Heart left ventricle (tissue), 16 donors: Measurements from ENCODE around the gene POGZ. TPM values are rescaled to one million over a fixed set of nuclear protein-coding genes. Genes with fewer than 3 reads are reported as not detected.
A peak's percentile ranks its signal among the peaks of the same experiment; 100 is the strongest.

Experiments used
- ATAC-seq, 4 donors: fragments of 200-7000 bp; cut with Tn5 transposase; one replicate each; pipeline ENCODE4 v1.9.1; 2020 to 2022; ENCODE audit warnings: moderate library complexity in 4 of 4, mild to moderate bottlenecking in 3 of 4, moderate number of reproducible peaks in 1 of 4
- DNase-seq, 5 donors: peaks; one replicate each; pipeline ENCODE4 v3.0.0-alpha.2; 2020
- H3K27ac ChIP-seq, 12 donors: fragments of 200-600 bp; sonication (generic) in 4 of 12; one replicate each; pipeline versions ENCODE4 v1.5.0 to v1.8.0; 2016 to 2022; ENCODE audit warnings: mild to moderate bottlenecking in 2 of 12
- H3K27me3 ChIP-seq, 9 donors: fragments of 200-600 bp; sonication (generic) in 2 of 9; one replicate each; pipeline versions ENCODE4 v1.5.1 to v1.8.0; 2016 to 2022; ENCODE audit warnings: mild to moderate bottlenecking in 3 of 9
- H3K36me3 ChIP-seq, 9 donors: fragments of 200-600 bp; sonication (generic) in 2 of 9; one replicate each; pipeline versions ENCODE4 v1.5.0 to v1.8.0; 2018 to 2022; ENCODE audit warnings: mild to moderate bottlenecking in 2 of 9
- H3K4me1 ChIP-seq, 12 donors: fragments of 200-600 bp; sonication (generic) in 4 of 12; one replicate each; pipeline versions ENCODE4 v1.5.0 to v1.8.0; 2016 to 2022; ENCODE audit warnings: mild to moderate bottlenecking in 3 of 12
- H3K4me3 ChIP-seq, 12 donors: fragments of 200-600 bp; sonication (generic) in 4 of 12; one replicate each; pipeline versions ENCODE4 v1.5.0 to v1.8.0; 2017 to 2022; ENCODE audit warnings: mild to moderate bottlenecking in 9 of 12, moderate library complexity in 4 of 12
- H3K9me3 ChIP-seq, 12 donors: fragments of 200-600 bp; sonication (generic) in 4 of 12; one replicate each; pipeline versions ENCODE4 v1.5.0 to v1.8.0; 2016 to 2022; ENCODE audit warnings: mild to moderate bottlenecking in 1 of 12
- POLR2A ChIP-seq, 2 donors: fragments of 450-650 bp; IDR thresholded peaks; one replicate each; pipeline ENCODE4 v1.6.1; 2017; ENCODE audit warnings: antibody characterized with exemption in 2 of 2, mild to moderate bottlenecking in 2 of 2, moderate library complexity in 2 of 2
- WGBS, 4 donors: extraction: QIAGEN DNeasy Blood & Tissue Kit in 2 of 4; methylation state at CpG; one replicate each; pipeline versions ENCODE4 v1.1.5 to v1.1.7; 2013 to 2018; 5-methylcytosine and 5-hydroxymethylcytosine counted together
- intact Hi-C, 10 donors: fragments of 100-400 bp; cut with DNase I; formaldehyde crosslinking; loops; one replicate each; pipeline versions ENCODE4 v1.11.1 to v1.14.2; 2022
- polyA plus RNA-seq, 2 donors: library from polyadenylated mRNA; stranded (reverse); fragments of 200-250 nt; gene quantifications; one replicate each; pipeline ENCODE4 v1.2.3, GENCODE V29; 2013
- total RNA-seq, 9 donors: library from RNA; depleted of rRNA in 2 of 9; stranded (reverse); fragments of >200 nt in 2 of 9; fragmentation: NEBNext Ultra II Directional in 3 of 9; extraction: Animal tissue kit (Norgen Biotek cat#: 25700) in 3 of 9; gene quantifications; one replicate each; pipeline versions ENCODE4 v1.1.0 to v1.2.4, GENCODE V29; 2016 to 2023
- TF ChIP-seq, protein P1 (sequence below), 12 donors: fragments of 200-600 bp; sonication (generic) in 4 of 12; IDR thresholded peaks; one replicate each; pipeline versions ENCODE4 v1.5.0 to v1.8.0; 2018 to 2022; ENCODE audit warnings: antibody characterized with exemption in 12 of 12, mild to moderate bottlenecking in 5 of 12
- donor health status: ischemic (EF 13 %, LVEDD 7.1; RV severe dilation, severe dysfunction).
- donor health status: healthy with polysubstance abuse.
- donor health status: DM: no; HTN: yes; CAD: no.
- donor health status: DM: no; HTN: no; CAD: no.
- donor health status: ischemic (EF 25% LVEDD 6.9; RV normal size, moderate dysfunction).
- donor health status: ischemic (EF 25% LVEDD 5.7; RV mildly dilated, moderate dysfunction).
- donor health status: healthy.
- donor health status: DM: yes; HTN: yes; CAD: no.
- donor health status: ischemic (EF 35%, LVEDD 5.7; RV mildly dilated, moderate dysfunction).
- donor health status: nonischemic (EF 11% LVEDD 7.7; RV severe dilation, severe dysfunction).
- donor health status: DM: yes; HTN: yes; CAD: no.
- donor health status: PGD.
- donor health status: ischemic (EF 29% LVEDD 5.4; RV normal size, mild dysfunction).
- donor health status: nonischemic (EF 23%, LVEDD 6.1; RV moderate dilation, normal function).

POGZ gene
- total and polyA plus RNA-seq, 11 donors = 11.4 to 64.3 (median 35.2) TPM

GRCh38 chr1:151499930-151500329 is 40.6 kb upstream of the POGZ start:
- Histone ChIP-seq H3K27me3 (no peaks in the 10 kb centered on the region), H3K4me3 (no peak overlapping the region), H3K27ac (no peak overlapping the region), H3K36me3 (no peaks in the 10 kb centered on the region), H3K9me3 (no peaks in the 10 kb centered on the region), H3K4me1 (peaks cover 0 to 7% (median 0%) of the 10 kb centered on the region in 12 donors)
- intact Hi-C loops = loop anchor here in 1 of 10 donors (10.0 kb wide), 1 partner anchor 65 kb away; no protein-coding TSS in a partner anchor
- DNase-seq (no peak), ATAC-seq (no peak)
- 57 to 91% (median 86%) methylated on average over 1 of the region's 1 CpG for WGBS, 4 donors
- TF ChIP-seq POLR2A (IDR thresholded peaks at IDR 0.05) = no peak
- TF ChIP-seq, protein P1, sequence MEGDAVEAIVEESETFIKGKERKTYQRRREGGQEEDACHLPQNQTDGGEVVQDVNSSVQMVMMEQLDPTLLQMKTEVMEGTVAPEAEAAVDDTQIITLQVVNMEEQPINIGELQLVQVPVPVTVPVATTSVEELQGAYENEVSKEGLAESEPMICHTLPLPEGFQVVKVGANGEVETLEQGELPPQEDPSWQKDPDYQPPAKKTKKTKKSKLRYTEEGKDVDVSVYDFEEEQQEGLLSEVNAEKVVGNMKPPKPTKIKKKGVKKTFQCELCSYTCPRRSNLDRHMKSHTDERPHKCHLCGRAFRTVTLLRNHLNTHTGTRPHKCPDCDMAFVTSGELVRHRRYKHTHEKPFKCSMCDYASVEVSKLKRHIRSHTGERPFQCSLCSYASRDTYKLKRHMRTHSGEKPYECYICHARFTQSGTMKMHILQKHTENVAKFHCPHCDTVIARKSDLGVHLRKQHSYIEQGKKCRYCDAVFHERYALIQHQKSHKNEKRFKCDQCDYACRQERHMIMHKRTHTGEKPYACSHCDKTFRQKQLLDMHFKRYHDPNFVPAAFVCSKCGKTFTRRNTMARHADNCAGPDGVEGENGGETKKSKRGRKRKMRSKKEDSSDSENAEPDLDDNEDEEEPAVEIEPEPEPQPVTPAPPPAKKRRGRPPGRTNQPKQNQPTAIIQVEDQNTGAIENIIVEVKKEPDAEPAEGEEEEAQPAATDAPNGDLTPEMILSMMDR (IDR thresholded peaks at IDR 0.05) = no peak

- DNase-seq (no peak), ATAC-seq (no peak)
- no peaks in the 10 kb centered on the region for H3K36me3 ChIP-seq
- H3K9me3 ChIP-seq = no peaks in the 10 kb centered on the region
- no peaks in the 10 kb centered on the region for H3K27me3 ChIP-seq
- peaks cover 0 to 1% (median 0%) of the 10 kb centered on the region in 12 donors for H3K4me1 ChIP-seq
- WGBS, 4 donors = 93 to 100% (median 94%) methylated on average over 5 of the region's 5 CpGs
- TF ChIP-seq, protein P1 (IDR thresholded peaks at IDR 0.05) = no peak
- TF ChIP-seq POLR2A (IDR thresholded peaks at IDR 0.05) = no peak
- intact Hi-C loops = loop anchor here in 1 of 10 donors (10.0 kb wide), 1 partner anchor 65 kb away; no protein-coding TSS in a partner anchor
- H3K4me3 ChIP-seq = no peak overlapping the region
- H3K27ac ChIP-seq = no peak overlapping the region
Measured at GRCh38 chr1:151499365-151499764, 40.1 kb upstream of the POGZ start.

- TF ChIP-seq, protein P1 (IDR thresholded peaks at IDR 0.05) = no peak
- no peak for TF ChIP-seq POLR2A (IDR thresholded peaks at IDR 0.05)
- no peak for DNase-seq
- intact Hi-C loops = loop anchor here in 1 of 10 donors (10.0 kb wide), 1 partner anchor 69 kb away; no protein-coding TSS in a partner anchor
- Histone ChIP-seq H3K4me3 (no peak overlapping the region), H3K4me1 (no peaks in the 10 kb centered on the region), H3K27me3 (no peaks in the 10 kb centered on the region), H3K27ac (no peak overlapping the region), H3K9me3 (no peaks in the 10 kb centered on the region), H3K36me3 (no peaks in the 10 kb centered on the region)
- WGBS, 4 donors = 48 to 67% (median 61%) methylated on average over 1 of the region's 1 CpG
- no peak for ATAC-seq
Measured at GRCh38 chr1:151495316-151495715, 36.0 kb upstream of the POGZ start.

DNA sequence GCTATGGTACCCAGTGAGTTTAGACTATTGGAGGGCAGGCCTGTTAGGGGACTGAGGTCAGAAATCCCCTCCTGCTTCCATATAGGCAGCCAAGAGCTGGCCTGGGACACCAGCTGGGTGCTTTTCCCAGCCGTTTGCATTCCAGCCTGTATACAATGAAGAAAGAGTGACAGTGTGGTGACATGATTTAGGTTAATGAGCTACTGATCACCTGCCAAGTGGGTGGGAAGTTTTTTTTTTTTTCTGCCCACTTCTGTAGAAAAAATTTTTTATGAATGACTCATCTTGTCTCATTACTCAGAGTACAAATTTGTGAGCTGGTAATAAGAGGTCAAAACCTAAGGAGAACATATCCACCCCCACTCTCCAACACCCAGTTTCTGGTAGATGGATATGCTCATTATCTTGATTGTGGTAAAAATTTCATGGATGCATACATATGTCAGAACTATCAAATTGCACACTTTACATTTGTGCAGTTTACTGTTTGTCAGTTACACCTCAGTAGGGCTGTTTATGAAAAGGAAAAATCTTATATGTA is 35.5 kb upstream of the POGZ start:
- WGBS, 4 donors = 0 to 24% (median 0%) methylated on average over 1 of the region's 1 CpG

More for the DNA sequence above, 35.5 kb upstream of the POGZ start:
- Histone ChIP-seq H3K27me3 (no peaks in the 10 kb centered on the region), H3K4me3 (no peak overlapping the region), H3K36me3 (no peaks in the 10 kb centered on the region), H3K4me1 (no peaks in the 10 kb centered on the region), H3K27ac (no peak overlapping the region), H3K9me3 (no peaks in the 10 kb centered on the region)
- TF ChIP-seq, protein P1 (IDR thresholded peaks at IDR 0.05) = no peak
- no peak for TF ChIP-seq POLR2A (IDR thresholded peaks at IDR 0.05)
- DNase-seq (no peak), ATAC-seq (peak in 1 of 4 donors; percentile 29)
- intact Hi-C loops = loop anchor here in 1 of 10 donors (10.0 kb wide), 1 partner anchor 70 kb away; no protein-coding TSS in a partner anchor
